HG03175 (cell line): ENCODE data around the gene KIRREL3.
"Not testable (repeated sequence)": the region's sequence is repeated elsewhere in the genome, so short reads cannot be mapped to it uniquely, and the experiment has no call there.

ENCODE experiments used
- ATAC-seq: cut with Tn5 transposase; IDR thresholded peaks from one replicate; pipeline ENCODE4 v1.9.1; 2021; ENCODE audit warnings: mild to moderate bottlenecking, moderate library complexity; ENCODE audit not compliant: unreplicated experiment

Gene KIRREL3

GRCh38 chr11:126378763-126379162 lies 621.8 kb downstream of the KIRREL3 start:
- ATAC-seq = no peak

- ATAC-seq = no peak
Observed at GRCh38 chr11:126375726-126376125, 624.8 kb downstream of the KIRREL3 start.

DNA sequence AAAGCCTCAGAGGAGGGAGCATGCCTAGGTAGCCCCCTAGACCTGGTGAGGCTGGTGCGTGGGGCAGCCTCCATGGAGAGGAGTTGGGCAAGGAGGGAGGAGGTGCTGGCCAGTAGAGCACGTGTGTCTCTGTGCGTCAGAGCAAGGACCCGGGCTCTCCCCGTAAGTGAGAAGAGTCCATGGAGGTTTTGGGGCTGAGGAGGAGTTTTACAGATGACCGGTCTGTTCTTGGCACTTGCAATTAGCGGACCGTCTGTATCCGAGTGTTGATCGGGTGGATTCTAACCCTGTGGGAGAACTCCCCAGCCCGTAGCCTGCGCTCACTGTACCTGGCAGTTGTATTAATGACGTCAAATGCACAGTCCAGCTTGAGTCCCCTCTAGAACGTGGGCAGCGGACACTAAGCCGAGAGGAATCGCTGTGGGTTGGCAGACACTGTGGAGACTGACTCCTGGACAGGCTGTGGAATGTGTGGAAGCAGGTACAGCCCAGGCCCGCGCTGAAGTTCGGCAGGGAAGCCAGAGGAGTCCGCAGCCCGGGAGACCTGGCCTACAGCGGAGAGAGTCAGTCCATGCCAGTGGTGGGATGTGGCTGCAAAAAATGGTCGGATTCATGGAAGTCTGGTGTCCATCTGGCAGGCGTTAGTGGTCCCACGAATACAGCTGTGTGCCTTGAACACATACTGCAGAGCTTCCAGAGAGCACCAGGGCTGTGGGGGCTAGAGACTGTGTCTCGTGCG lies 625.8 kb downstream of the KIRREL3 start:
- not testable (repeated sequence) for ATAC-seq

- ATAC-seq = not testable (repeated sequence)
Observed at GRCh38 chr11:126373389-126374066, 627.0 kb downstream of the KIRREL3 start.
